GM12878 (cell line): ENCODE data around the gene MAST1.

Experiments
- CTCF ChIP-seq, 3 experiments: IDR thresholded peaks in 2 of 3; conservative IDR thresholded peaks in 1 of 3; 2 replicates each; pipeline ENCODE4 v1.5.1; 2011; ENCODE audit warnings: low read depth in 3 of 3, low read length in 3 of 3, mild to moderate bottlenecking in 3 of 3, control low read depth in 2 of 3, moderate library complexity in 2 of 3, inconsistent platforms in 1 of 3, mixed read lengths in 1 of 3; ENCODE audit not compliant: control insufficient read depth in 2 of 3, insufficient read depth in 1 of 3; ENCODE audit errors: extremely low read depth in 1 of 3
- POLR2A ChIP-seq: IDR thresholded peaks from 2 replicates; pipeline ENCODE4 v1.6.1; 2011; ENCODE audit warnings: low read depth, mild to moderate bottlenecking, low read length
- RELA ChIP-seq: fragments of 450-650 bp; IDR thresholded peaks from 2 replicates; pipeline ENCODE4 v1.8.0; 2014; ENCODE audit warnings: borderline replicate concordance; ENCODE audit not compliant: partially characterized antibody
- REST ChIP-seq: IDR thresholded peaks from 2 replicates; pipeline ENCODE4 v1.6.1; 2012; ENCODE audit warnings: mild to moderate bottlenecking, low read depth, low read length
- TCF12 ChIP-seq: IDR thresholded peaks from 2 replicates; pipeline ENCODE4 v1.6.1; 2011; ENCODE audit warnings: low read depth, mild to moderate bottlenecking, low read length

- TF ChIP-seq TCF12, result no peak
- no peak for TF ChIP-seq REST
- TF ChIP-seq RELA, result no peak
- no peak for TF ChIP-seq POLR2A
- no peak for TF ChIP-seq CTCF (IDR thresholded peaks at IDR 0.05 in 2 of 3, conservative IDR thresholded peaks at IDR 0.05 in 1 of 3; ENCODE audit: control insufficient read depth in 2 of 3, extremely low read depth in 1 of 3, insufficient read depth in 1 of 3, low read depth in 3 of 3, low read length in 3 of 3)
These were observed 37.3 kb upstream of the MAST1 start for GRCh38 chr19:12800923-12801465.
